Left lung (tissue), 10 donors: Measurements from ENCODE around the gene CYTH4. TPM values are rescaled to one million over a fixed set of nuclear protein-coding genes. Genes with fewer than 3 reads are reported as not detected.

Experiments used
- ATAC-seq: fragments of 200-7000 bp; cut with Tn5 transposase; one replicate; pipeline ENCODE4 v1.9.1; 2020; ENCODE audit warnings: moderate library complexity
- DNase-seq, 4 donors: peaks; one replicate each; pipeline ENCODE4 v3.0.0-alpha.2; 2013 to 2020
- H3K27ac ChIP-seq, 2 donors: fragments of 200-600 bp; sonication (generic) in 1 of 2; one replicate each; pipeline versions ENCODE4 v1.5.0 to v1.8.0; 2020 to 2021
- H3K27me3 ChIP-seq, 2 donors: fragments of 200-600 bp; sonication (generic) in 1 of 2; one replicate each; pipeline versions ENCODE4 v1.5.0 to v1.8.0; 2020 to 2021
- H3K36me3 ChIP-seq, 2 donors: fragments of 200-600 bp; sonication (generic) in 1 of 2; one replicate each; pipeline versions ENCODE4 v1.5.0 to v1.8.0; 2020 to 2021
- H3K4me1 ChIP-seq, 2 donors: fragments of 200-600 bp; one replicate each; pipeline ENCODE4 v1.8.0; 2021
- H3K4me3 ChIP-seq, 2 donors: fragments of 200-600 bp; sonication (generic) in 1 of 2; one replicate each; pipeline versions ENCODE4 v1.5.0 to v1.8.0; 2020 to 2021; ENCODE audit warnings: mild to moderate bottlenecking in 1 of 2
- H3K9me3 ChIP-seq, 2 donors: fragments of 200-600 bp; sonication (generic) in 1 of 2; one replicate each; pipeline versions ENCODE4 v1.5.0 to v1.8.0; 2020 to 2021
- CTCF ChIP-seq, 2 donors: fragments of 200-600 bp; sonication (generic) in 1 of 2; IDR thresholded peaks; one replicate each; pipeline versions ENCODE4 v1.5.0 to v1.8.0; 2021; ENCODE audit warnings: antibody characterized with exemption in 2 of 2
- intact Hi-C, 2 donors: fragments of 100-400 bp; cut with DNase I; formaldehyde crosslinking; loops; one replicate each; pipeline versions ENCODE4 v1.11.2 to v1.14.2; 2022
- polyA plus RNA-seq, 6 donors: library from polyadenylated mRNA; unstranded; fragments of 120-200 nt; gene quantifications; one replicate each; pipeline ENCODE4 v1.2.1, GENCODE V29; 2013; ENCODE audit not compliant: insufficient read length in 6 of 6
- total RNA-seq, 2 donors: library from RNA; stranded (reverse); fragmentation: NEBNext Ultra II Directional; extraction: Animal tissue kit (Norgen Biotek cat#: 25700); gene quantifications; one replicate each; pipeline ENCODE4 v1.2.1, GENCODE V29; 2021
- donor health status: DM: no; HTN: yes; CAD: no.
- donor health status: DM: no; HTN: no; CAD: no.

CYTH4 gene
- total and polyA plus RNA-seq, 8 donors = 4.7 to 63.4 (median 6.1) TPM

DNA sequence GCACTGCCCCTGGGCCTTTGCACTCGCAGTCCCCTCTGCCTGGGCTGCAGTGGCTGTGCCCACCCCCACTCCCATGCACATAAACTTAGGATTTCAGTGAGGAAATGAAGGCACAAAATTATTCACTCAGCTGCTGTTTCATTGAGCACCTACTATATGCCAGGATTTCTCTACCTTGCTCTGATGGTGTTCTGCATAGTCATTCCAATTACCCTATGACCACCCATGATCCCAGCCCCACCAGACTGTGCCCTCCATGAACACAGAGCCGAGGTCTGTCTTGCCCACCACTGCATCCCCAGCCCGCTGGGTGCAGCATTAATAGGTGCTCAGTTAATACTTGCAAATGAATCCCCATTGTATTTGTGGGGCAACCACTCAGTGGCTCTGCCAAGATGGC is 10.9 kb downstream of the CYTH4 start:
- peaks cover 0 to 94% of the 10 kb centered on the region in 2 donors for H3K36me3 ChIP-seq
- peaks cover 0 to 82% of the 10 kb centered on the region in 2 donors for H3K4me1 ChIP-seq
- H3K9me3 ChIP-seq = no peaks in the 10 kb centered on the region
- intact Hi-C loops = no loop called here
- H3K27ac ChIP-seq = no peak overlapping the region
- no peak for DNase-seq
- no peaks in the 10 kb centered on the region for H3K27me3 ChIP-seq
- H3K4me3 ChIP-seq = no peak overlapping the region
- TF ChIP-seq CTCF (IDR thresholded peaks at IDR 0.05) = no peak
- no peak for ATAC-seq

GRCh38 chr22:37294747-37295146 is 12.4 kb downstream of the CYTH4 start:
- H3K9me3 ChIP-seq = no peaks in the 10 kb centered on the region
- intact Hi-C loops = no loop called here
- no peak overlapping the region for H3K4me3 ChIP-seq
- no peak for TF ChIP-seq CTCF (IDR thresholded peaks at IDR 0.05)
- H3K27me3 ChIP-seq = no peaks in the 10 kb centered on the region
- DNase-seq (peak in 1 of 4 donors; percentile 76), ATAC-seq (no peak)
- H3K27ac ChIP-seq = no peak overlapping the region
- peaks cover 0 to 92% of the 10 kb centered on the region in 2 donors for H3K36me3 ChIP-seq
- peaks cover 0 to 82% of the 10 kb centered on the region in 2 donors for H3K4me1 ChIP-seq

GRCh38 chr22:37295213-37295886 is 13.0 kb downstream of the CYTH4 start:
- intact Hi-C loops = no loop called here
- ATAC-seq = no peak
- Histone ChIP-seq H3K9me3 (no peaks in the 10 kb centered on the region), H3K27ac (no peak overlapping the region), H3K4me3 (no peak overlapping the region), H3K36me3 (peaks cover 0 to 86% of the 10 kb centered on the region in 2 donors), H3K27me3 (no peaks in the 10 kb centered on the region), H3K4me1 (peaks cover 0 to 82% of the 10 kb centered on the region in 2 donors)
- no peak for TF ChIP-seq CTCF (IDR thresholded peaks at IDR 0.05)
- peak in 1 of 4 donors; percentile 81 for DNase-seq

GRCh38 chr22:37295946-37296345 is 13.6 kb downstream of the CYTH4 start:
- Histone ChIP-seq H3K36me3 (peaks cover 0 to 82% of the 10 kb centered on the region in 2 donors), H3K27ac (no peak overlapping the region), H3K4me1 (peaks cover 0 to 82% of the 10 kb centered on the region in 2 donors), H3K4me3 (no peak overlapping the region), H3K27me3 (no peaks in the 10 kb centered on the region), H3K9me3 (no peaks in the 10 kb centered on the region)
- intact Hi-C loops = no loop called here
- ATAC-seq = no peak
- DNase-seq = peak in 1 of 4 donors; percentile 47
- no peak for TF ChIP-seq CTCF (IDR thresholded peaks at IDR 0.05)

DNA sequence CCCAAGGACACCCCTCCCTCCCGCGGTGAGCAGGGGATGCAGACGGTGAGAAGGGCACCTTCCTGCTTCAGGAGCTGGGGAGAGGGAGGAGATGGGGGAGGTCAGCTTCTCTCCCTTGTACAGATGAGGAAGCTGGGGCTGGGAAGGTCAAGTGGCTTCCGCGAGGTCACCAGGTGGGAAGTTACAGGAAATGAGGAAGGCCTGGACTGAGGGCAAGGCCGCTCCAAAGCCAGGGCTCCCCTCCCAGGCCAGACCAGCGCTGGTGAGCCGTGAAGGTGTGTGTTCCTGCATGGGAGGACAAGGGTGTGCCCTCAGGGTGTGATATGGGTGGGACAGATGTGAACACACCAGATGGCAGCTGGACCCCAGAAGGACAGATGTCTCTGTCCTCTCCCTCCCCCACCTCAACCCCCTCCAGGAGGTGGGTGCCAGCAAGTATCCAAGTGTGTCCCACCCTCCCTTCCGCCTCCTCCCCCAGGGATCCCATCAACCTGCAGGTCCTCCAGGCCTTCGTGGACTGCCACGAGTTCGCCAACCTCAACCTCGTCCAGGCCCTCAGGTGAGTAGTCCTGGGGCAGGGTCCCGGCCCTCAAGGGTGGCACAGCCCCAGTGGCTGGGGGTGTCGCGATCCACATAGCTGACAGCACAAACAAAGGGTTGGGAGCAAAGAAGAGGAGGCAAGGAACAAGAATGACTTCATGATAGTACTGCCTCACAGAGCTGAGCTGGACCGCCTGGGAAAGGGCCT is 16.6 kb downstream of the CYTH4 start:
- Histone ChIP-seq H3K4me1 (peaks cover 0 to 88% of the 10 kb centered on the region in 2 donors), H3K36me3 (peaks cover 0 to 80% of the 10 kb centered on the region in 2 donors), H3K27ac (peak overlapping the region in 1 of 2 donors; percentile 86), H3K4me3 (no peak overlapping the region), H3K9me3 (no peaks in the 10 kb centered on the region), H3K27me3 (no peaks in the 10 kb centered on the region)
- TF ChIP-seq CTCF (IDR thresholded peaks at IDR 0.05) = no peak
- peak in 2 of 4 donors; percentile 74 to 84 for DNase-seq
- peak; percentile 25 for ATAC-seq
- intact Hi-C loops = no loop called here
